Inferior parietal cortex (tissue), 1 donor: ENCODE data around the gene PANK1.
A peak's percentile ranks its signal among the peaks of the same experiment; 100 is the strongest.
"Not testable (repeated sequence)": the region's sequence is repeated elsewhere in the genome, so short reads cannot be mapped to it uniquely, and the experiment has no call there.

Source experiments
- DNase-seq: peaks from one replicate; pipeline ENCODE4 v3.0.0-alpha.2; 2016; ENCODE audit errors: extremely low spot score

Gene PANK1

GRCh38 chr10:89567576-89568245 is 77.3 kb downstream of the PANK1 start:
- no peak for DNase-seq

GRCh38 chr10:89566992-89567391 is 78.0 kb downstream of the PANK1 start:
- no peak for DNase-seq

- DNase-seq: no peak
Measured at GRCh38 chr10:89566095-89566950, 78.7 kb downstream of the PANK1 start.

GRCh38 chr10:89565180-89565579 is 79.9 kb downstream of the PANK1 start:
- DNase-seq: no peak

- peak; percentile 70 for DNase-seq
Measured at GRCh38 chr10:89563861-89564478, 81.1 kb downstream of the PANK1 start.

GRCh38 chr10:89563311-89563710 is 81.7 kb downstream of the PANK1 start:
- DNase-seq: no peak

GRCh38 chr10:89556600-89556999 is 88.4 kb downstream of the PANK1 start:
- no peak for DNase-seq

- no peak for DNase-seq
Measured at GRCh38 chr10:89555688-89556445, 89.2 kb downstream of the PANK1 start.

GRCh38 chr10:89554433-89554832 is 90.6 kb downstream of the PANK1 start:
- no peak for DNase-seq

GRCh38 chr10:89553064-89553734 is 91.8 kb downstream of the PANK1 start:
- no peak for DNase-seq

- no peak for DNase-seq
Measured at GRCh38 chr10:89552213-89552612, 92.8 kb downstream of the PANK1 start.

GRCh38 chr10:89550509-89550908 is 94.5 kb downstream of the PANK1 start:
- no peak for DNase-seq

- DNase-seq: no peak
Measured at GRCh38 chr10:89549510-89549909, 95.5 kb downstream of the PANK1 start.

- no peak for DNase-seq
Measured at GRCh38 chr10:89548673-89549072, 96.4 kb downstream of the PANK1 start.

GRCh38 chr10:89547853-89548513 is 97.1 kb downstream of the PANK1 start:
- DNase-seq: no peak

GRCh38 chr10:89546651-89547050 is 98.4 kb downstream of the PANK1 start:
- DNase-seq: not testable (repeated sequence)

- no peak for DNase-seq
Measured at GRCh38 chr10:89543841-89544240, 101.2 kb downstream of the PANK1 start.

GRCh38 chr10:89540420-89540949 is 104.6 kb downstream of the PANK1 start:
- DNase-seq: no peak

GRCh38 chr10:89537364-89537763 is 107.7 kb downstream of the PANK1 start:
- no peak for DNase-seq

GRCh38 chr10:89536013-89536354 is 109.1 kb downstream of the PANK1 start:
- no peak for DNase-seq
